Testis (tissue), 2 donors: Measurements from ENCODE around the gene PBX4.

ENCODE experiments used
- CTCF ChIP-seq, 3 experiments: fragments of 450-650 bp in 2 of 3; fragments of 200-600 bp in 1 of 3; sonication (generic) in 1 of 3; IDR thresholded peaks; one replicate each; pipeline ENCODE4 v1.5.1; 2016 to 2019; ENCODE audit warnings: antibody characterized with exemption in 3 of 3, mild to moderate bottlenecking in 2 of 3, moderate library complexity in 1 of 3
- POLR2A ChIP-seq: fragments of 450-650 bp; IDR thresholded peaks from one replicate; pipeline ENCODE4 v1.6.1; 2017; ENCODE audit warnings: antibody characterized with exemption, mild to moderate bottlenecking, moderate library complexity

GRCh38 chr19:19558055-19558454 lies 60.4 kb downstream of the PBX4 start:
- TF ChIP-seq CTCF (IDR thresholded peaks at IDR 0.05) (no peak), POLR2A (no peak)
